T-helper 2 cell (primary cell): Measurements from ENCODE around the gene DYNLL2.
A peak's percentile ranks its signal among the peaks of the same experiment; 100 is the strongest.
"Not testable (repeated sequence)": the region's sequence is repeated elsewhere in the genome, so short reads cannot be mapped to it uniquely, and the experiment has no call there.

ENCODE experiments used
- DNase-seq, 5 experiments: peaks; one replicate each; pipeline versions ENCODE4 v3.0.0 to v3.0.0-alpha.2; 2012 to 2022
- total RNA-seq, 2 donors: gene quantifications; one replicate each; lab custom pipeline; 2026; lab: John Stamatoyannopoulos, UW

DYNLL2 gene
- 144 to 160 reads per million in 2 donors for total RNA-seq

DNA sequence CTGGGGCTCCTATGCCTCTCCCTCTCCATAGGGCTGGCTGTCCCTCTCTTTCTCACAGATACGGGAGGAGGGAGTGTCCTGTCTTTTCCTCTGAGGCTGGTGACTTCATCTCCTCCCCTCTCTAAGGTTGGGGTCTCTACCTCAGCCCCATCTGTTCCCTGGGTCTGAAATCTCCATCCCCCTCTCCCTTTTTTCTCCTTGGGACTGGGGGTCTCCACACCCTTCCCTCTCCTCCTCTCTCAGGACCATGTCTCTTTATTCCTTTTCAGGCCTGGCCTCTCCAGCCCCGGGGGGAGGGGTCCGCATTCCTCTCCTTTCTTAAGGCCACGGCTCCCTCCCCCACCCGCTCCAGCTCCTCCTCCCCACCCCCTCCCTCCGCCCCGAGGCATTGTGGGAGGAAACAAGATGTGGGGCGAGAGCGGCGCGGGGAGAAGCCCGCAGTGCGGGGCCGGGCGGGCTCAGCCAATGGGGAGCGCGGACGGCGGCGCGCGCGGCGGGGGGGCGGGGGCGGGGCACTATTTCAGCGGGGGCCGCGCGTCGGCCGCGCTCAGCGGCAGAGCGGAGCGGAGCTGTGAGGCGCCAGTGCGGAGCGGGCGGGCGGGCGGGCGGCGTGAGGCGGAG lies at the start of gene DYNLL2:
TSS of gene DYNLL2 (plus strand) at position 550 of the 621 bp plus-strand sequence. CDS start 3,672 bp downstream, outside the sequence.
- DNase-seq, result peak; percentile 75 to 96 (median 84)

DNA sequence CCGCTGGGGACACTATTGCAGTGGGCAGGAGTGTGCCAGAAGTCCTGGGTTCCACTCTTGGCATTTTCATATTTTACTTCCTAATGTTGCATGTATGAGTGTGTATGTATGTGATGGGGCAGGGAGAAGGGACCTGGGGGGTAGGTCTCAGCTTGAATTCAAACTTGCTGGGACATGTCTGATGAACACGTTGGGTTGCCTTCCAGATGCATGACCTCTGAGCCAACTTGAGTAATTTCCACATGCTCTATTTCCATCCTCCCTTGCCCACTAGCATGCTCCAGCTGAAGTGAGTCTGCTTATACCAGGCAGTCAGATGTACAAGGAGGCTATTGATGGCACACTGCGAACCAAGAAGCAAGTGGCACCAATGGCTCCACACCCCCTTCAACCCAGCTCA lies 43.2 kb upstream of the DYNLL2 start:
- no peak for DNase-seq

- no peak for DNase-seq
Measured at GRCh38 chr17:58040386-58040785, 42.8 kb upstream of the DYNLL2 start.

DNA sequence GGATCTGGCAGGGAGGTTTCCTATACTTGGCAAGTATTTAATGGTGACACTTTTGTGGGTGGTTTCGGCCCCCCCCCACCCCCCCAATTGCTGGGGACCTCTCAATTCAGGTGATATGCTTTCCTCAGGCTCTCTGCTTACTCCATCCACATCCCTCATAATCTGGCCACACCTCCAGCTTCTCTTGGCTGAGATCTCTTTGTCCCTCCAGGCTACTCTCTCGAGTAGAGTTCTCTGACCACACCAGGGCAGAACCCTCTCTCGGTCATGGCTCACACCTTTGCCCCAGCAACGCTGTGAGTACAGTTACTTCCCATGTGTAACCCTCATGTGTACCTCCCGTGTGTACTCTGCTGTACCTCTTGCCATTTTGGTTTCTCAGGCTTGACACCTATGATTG lies 42.1 kb upstream of the DYNLL2 start:
- DNase-seq, result no peak

GRCh38 chr17:58043221-58044181 lies 39.7 kb upstream of the DYNLL2 start:
- no peak for DNase-seq

- not testable (repeated sequence) for DNase-seq
Measured at GRCh38 chr17:58044256-58044655, 39.0 kb upstream of the DYNLL2 start.

GRCh38 chr17:58046239-58047094 lies 36.8 kb upstream of the DYNLL2 start:
- DNase-seq, result no peak

DNA sequence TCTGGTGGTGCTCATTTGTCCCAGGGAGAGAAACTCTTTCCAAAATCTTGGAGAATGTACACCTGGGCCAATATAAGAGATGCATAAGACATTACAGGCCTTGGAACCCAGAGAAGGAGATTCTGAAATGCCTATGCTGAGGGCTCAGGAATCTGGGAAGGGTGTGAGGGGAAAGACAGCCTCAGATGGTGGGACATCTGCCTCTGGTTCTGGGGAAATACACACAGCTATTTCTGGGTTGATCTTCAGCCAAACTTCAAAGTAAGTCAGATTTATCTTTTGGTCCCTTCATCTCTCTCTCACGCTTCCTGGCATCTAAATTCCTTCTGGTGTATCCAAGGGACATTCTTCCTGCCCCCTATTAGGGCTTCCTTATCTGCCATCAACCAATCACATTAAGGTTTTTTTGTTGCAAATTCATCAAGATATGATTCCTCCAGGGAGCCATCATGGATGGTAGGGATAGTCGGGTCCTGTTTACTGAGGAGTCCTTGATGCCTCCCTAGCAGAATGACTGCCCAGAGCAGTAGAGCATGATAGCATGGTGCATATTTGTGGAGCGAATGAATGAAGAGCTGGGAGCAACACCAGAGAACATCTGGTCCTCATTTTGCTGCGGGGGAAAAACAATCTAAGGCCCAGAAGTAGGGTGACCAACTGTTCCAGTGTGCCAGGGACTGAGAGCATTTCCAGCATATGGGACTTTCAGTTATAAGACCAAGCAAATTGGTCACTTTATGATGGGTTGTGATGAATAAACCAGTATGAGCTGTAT lies 35.7 kb upstream of the DYNLL2 start:
- DNase-seq, result no peak

- DNase-seq, result no peak
Measured at GRCh38 chr17:58049533-58049932, 33.7 kb upstream of the DYNLL2 start.

DNA sequence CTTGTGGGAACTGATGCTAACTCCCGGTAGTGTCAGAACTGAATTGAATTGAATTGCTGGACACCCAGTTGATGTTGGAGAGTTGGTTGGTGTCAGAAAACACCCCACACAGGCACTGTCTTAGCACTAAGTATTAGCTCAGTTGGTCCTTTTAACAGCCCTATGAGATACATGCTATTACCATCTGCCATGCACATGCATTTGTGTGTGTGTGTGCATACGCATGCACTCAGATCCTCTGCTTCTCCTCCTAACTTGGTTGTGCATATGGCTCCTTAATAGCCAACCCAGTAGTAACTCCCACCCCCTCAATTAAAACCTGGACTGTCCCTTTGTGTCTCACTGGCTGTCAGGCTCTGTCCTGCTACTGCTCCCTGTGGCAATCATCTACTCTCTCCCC lies 32.3 kb upstream of the DYNLL2 start:
- no peak for DNase-seq

DNA sequence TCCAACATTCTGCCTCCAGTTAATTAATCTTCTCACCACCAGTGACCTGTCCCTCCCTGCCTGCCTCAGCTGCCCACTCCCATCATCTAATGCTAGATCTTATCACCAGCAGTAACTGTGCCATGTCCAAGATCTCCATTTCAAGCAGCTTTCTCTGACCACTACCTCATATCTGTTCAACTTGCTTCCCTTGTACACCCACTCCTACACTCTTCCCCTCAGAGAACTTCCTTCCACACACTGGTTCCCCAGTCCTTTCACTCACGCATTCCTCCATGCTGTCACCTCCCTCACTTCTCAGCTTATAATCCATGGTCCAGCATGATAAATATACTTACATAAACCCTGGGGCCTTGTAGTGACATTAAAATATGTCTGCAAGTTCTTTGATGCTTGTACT lies 31.8 kb upstream of the DYNLL2 start:
- no peak for DNase-seq

DNA sequence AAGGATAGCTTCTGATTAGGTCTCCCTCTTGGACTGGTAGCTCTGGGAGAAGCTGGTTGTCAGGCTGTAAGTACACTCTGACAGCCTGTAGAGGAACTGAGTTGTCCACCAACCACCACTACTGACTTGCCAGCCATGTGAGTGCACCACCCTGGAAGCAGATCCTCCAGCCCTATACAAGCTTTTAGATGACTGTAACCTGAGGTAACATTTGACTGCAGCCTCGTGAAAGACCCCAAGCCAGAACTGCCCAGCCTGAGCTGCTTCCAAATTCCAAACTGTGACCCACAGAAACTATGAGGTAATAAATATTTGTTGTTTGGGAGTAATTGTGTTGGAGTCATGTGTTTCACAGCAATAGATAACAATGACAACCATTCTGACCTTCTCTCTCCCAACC lies 30.8 kb upstream of the DYNLL2 start:
- DNase-seq, result no peak

GRCh38 chr17:58052945-58053715 lies 30.1 kb upstream of the DYNLL2 start:
- DNase-seq, result peak in 1 of 5 experiments; percentile 6

GRCh38 chr17:58054641-58055040 lies 28.6 kb upstream of the DYNLL2 start:
- DNase-seq, result no peak

DNA sequence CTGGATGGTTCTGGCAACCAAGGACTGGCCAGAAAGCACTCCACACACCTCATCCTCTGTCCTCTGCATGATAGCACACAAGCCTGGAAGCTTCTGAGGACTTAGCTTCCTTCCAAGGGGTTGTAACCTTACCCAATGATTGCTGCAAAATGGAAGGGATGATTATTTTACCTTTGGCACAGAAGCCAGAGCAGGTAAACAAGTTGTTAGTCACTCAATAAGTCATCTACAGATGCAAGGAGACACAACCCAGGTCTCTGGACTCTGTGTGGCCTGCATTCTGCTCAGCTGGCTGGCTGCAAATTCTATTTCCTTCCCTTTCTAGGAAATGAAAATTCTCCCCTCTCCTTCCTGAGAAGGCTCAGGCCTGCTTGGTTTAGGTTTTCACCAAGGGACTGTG lies 26.7 kb upstream of the DYNLL2 start:
- DNase-seq, result no peak

GRCh38 chr17:58059141-58059540 lies 24.1 kb upstream of the DYNLL2 start:
- no peak for DNase-seq

- no peak for DNase-seq
Measured at GRCh38 chr17:58060596-58061191, 22.5 kb upstream of the DYNLL2 start.

DNA sequence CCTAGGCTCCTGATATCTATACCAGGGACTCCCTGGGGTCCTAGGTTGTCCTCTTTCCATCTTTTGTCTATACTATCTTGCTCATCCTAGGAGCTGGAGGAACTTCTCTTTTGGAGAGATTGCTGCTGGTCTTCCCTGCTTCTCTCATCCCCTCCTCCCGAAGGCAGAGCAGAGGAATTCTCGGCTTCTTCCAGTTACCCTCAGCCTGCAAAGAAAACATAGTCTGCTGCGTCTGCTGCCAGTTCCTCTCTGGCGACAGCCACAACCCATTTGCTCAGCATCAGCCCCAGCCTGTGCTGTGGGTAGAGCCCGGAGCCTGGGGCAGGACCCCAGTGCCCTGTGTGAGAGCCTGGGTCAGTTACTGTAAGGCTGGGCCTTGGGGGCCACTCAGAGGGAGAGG lies 21.5 kb upstream of the DYNLL2 start:
- no peak for DNase-seq

DNA sequence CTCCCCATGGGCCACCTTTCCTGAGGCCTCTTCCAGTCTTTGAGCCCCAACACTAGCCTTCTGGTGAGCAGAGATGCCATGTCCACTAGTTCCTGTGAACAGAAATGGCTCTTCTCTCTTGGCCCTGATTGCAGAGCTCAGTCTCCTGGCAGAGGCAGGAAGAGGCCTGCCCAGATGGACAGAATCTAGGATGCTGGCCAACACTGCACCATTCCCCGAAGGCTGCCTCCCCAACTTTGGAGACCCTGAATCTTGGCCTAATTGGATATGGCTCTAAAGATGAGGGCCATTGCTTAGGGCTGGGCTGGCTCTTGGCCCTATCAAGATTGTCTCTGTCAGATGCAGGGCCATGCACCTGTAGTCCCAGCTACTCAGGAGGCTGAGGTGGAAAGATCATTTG lies 18.0 kb upstream of the DYNLL2 start:
- no peak for DNase-seq

- no peak for DNase-seq
Measured at GRCh38 chr17:58066401-58066800, 16.8 kb upstream of the DYNLL2 start.

DNA sequence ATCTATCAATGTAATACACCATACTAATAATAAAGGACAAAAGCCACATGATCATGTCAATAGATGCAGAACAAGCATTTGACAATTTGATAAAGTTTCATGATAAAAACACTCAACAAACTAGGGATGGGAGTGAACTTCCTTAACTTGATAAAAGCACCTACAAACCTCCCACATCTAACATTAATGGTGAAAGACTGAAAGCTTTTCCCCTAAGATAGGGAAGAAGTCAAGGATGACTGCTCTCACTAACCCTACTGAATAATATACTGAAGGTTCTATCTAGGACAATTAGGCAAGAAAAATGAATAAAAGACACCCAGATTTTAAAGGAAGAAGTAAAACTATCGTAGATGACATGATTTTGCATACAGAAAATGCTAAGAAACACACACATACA lies 10.4 kb upstream of the DYNLL2 start:
- no peak for DNase-seq
